Tongue (tissue), 2 donors: ENCODE results near the gene NECTIN2. TPM values are rescaled to one million over a fixed set of nuclear protein-coding genes. Genes with fewer than 3 reads are reported as not detected.
A peak's percentile ranks its signal among the peaks of the same experiment; 100 is the strongest.
"Not testable (repeated sequence)": the region's sequence is repeated elsewhere in the genome, so short reads cannot be mapped to it uniquely, and the experiment has no call there.

Source experiments
- DNase-seq: peaks from one replicate; pipeline ENCODE4 v3.0.0-alpha.2; 2015
- total RNA-seq: library from RNA; depleted of rRNA; stranded (reverse); fragments of >200 nt; gene quantifications from one replicate; pipeline ENCODE4 v1.2.3, GENCODE V29; 2014

Gene NECTIN2
- total RNA-seq, 1 donor from 2014 or later: 42.0 TPM

- no peak for DNase-seq
Measured at GRCh38 chr19:44817725-44818465, 28.2 kb upstream of the NECTIN2 start.

DNA sequence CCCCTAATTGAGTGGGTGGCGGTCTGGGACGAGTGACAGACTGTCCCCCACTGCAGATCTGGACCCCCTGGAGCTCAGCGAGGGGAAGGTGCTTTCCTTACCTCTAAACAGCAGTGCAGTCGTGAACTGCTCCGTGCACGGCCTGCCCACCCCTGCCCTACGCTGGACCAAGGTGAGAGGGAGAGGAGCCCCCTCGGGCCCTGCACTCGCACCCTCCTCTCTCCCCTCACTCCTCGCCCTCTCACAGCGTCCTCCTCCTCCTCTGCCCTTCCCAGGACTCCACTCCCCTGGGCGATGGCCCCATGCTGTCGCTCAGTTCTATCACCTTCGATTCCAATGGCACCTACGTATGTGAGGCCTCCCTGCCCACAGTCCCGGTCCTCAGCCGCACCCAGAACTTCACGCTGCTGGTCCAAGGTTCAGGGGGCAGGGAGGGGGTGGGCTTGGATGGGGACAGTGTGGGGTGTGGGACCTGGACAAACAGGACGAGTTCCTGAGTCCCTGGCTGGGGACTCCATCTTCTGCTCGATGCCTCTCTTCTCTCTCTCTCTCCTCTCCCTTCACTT, 27.5 kb upstream of the NECTIN2 start:
- no peak for DNase-seq

DNA sequence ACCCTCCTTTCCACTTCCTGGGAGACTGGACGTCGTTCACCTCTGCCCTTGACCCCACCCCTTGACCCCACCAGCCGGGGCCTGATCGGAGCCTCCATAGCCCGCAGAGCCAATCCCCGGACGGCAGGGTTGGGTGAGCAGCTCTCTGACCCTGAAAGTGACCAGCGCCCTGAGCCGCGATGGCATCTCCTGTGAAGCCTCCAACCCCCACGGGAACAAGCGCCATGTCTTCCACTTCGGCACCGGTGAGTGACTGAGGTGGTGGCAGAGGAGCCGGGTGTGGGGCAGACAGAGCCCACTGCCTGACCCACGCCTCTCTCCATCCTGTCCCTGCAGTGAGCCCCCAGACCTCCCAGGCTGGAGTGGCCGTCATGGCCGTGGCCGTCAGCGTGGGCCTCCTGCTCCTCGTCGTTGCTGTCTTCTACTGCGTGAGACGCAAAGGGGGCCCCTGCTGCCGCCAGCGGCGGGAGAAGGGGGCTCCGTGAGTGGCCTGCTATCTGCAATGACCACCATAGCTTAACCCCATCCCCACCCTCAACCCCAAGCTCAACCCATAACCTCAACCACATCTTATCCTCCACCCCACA, 26.8 kb upstream of the NECTIN2 start:
- no peak for DNase-seq

DNA sequence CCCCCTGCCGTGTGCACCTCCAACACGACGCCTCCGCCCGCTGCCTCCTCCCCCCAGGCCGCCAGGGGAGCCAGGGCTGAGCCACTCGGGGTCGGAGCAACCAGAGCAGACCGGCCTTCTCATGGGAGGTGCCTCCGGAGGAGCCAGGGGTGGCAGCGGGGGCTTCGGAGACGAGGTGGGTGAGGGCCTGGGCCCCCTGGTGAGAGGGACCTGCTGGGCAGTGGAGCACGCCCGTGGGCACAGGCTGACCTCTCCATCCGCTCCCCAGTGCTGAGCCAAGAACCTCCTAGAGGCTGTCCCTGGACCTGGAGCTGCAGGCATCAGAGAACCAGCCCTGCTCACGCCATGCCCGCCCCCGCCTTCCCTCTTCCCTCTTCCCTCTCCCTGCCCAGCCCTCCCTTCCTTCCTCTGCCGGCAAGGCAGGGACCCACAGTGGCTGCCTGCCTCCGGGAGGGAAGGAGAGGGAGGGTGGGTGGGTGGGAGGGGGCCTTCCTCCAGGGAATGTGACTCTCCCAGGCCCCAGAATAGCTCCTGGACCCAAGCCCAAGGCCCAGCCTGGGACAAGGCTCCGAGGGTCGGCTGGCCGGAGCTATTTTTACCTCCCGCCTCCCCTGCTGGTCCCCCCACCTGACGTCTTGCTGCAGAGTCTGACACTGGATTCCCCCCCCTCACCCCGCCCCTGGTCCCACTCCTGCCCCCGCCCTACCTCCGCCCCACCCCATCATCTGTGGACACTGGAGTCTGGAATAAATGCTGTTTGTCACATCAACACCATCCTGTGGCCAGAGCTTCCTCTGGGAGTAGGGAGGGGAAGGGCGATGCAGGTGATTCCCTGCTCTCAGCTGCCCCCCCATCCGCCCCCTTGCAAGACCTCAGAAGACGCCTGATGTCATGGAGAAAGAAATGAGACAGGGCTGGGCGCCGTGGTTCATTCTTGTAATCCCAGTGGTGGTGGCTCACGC, 25.2 kb upstream of the NECTIN2 start:
- peak; percentile 86 for DNase-seq

- no peak for DNase-seq
Measured at GRCh38 chr19:44822177-44822576, 23.9 kb upstream of the NECTIN2 start.

DNA sequence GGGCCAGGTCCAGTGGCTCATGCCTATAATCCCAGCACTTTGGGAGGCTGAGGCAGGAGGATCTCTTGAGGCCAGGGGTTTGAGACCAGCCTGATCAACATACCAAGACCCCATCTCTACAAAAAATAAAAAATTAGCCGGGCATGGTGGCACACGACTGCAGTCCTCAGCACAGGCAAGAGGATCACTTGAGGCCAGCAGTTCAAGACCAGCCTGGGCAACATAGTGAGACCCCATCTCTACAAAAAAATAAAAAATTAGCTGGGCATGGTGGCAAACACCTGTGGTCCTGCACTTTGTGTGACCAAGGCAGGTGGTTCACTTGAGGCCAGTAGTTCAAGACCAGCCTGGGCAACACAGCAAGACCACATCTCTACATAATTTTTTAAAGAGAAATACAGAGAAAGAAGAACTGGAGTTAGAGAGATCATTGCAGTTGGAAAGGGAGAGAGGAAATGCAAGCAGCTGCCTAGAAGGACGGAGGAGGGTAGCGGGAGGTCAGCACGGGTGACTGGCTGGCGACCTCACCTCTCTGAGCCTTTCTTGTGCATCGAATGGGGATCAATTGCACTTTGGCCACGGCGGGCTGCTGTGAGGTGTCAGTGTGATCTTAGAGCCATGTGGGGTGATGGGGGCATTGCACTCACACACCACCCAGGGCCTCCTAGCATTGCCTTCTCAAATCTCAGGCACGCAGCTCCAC, 23.3 kb upstream of the NECTIN2 start:
- DNase-seq: no peak

DNA sequence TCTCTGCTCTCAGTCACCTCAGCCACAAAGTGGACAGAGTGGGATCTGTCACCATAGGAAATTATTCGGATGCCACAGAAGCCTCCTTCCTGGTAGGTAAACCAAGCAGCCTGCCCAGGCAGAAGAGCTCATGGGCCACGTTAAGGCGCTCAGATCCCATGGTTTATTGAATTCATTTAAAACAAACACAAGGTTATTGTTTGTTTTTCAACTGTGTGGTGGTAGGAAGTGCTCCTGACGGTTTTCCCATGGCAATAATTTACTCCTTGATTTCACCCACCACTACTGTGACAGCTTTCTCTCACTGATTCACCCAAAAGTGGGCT, 22.8 kb upstream of the NECTIN2 start:
- DNase-seq: peak; percentile 14

- peak; percentile 14 for DNase-seq
Measured at GRCh38 chr19:44824761-44825160, 21.3 kb upstream of the NECTIN2 start.

DNA sequence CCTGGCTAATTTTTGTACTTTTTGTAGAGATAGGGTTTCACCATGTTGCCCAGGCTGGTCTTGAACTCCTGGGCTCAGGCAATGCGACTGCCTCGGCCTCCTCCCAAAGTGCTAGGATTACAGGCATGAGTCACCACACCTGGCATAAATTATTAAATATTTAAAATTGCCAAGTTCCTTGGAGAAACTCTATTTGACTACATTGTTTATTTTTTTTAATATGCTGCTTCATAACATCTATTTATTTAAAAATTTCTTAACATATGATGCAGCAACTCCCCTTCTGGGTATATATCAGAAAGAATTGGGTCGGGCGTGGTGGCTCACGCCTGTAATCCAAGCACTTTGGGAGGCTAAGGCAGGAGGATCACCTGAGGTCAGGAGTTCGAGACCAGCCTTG, 13.2 kb upstream of the NECTIN2 start:
- not testable (repeated sequence) for DNase-seq

GRCh38 chr19:44834399-44834798, 11.7 kb upstream of the NECTIN2 start:
- not testable (repeated sequence) for DNase-seq

DNA sequence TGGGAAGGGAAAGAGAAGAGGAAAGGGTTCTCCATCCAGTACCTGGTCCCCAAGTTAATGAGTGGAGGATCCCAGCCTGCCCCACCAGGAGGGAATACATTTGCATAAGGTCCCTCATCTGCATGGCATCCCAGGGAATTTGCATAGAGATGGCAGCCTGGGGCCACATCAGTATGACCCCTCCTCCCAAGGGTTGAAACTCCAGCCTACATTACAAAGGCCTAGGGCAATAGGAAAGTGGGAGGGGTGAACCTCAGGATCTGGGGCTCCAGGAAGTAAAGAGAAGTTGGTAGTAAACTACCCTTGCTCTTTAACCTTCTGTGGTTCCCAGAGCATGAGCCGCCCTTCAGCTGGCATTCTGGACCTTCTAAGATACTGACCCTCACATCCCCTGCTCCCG, 6.8 kb upstream of the NECTIN2 start:
- DNase-seq: no peak

- DNase-seq: no peak
Measured at GRCh38 chr19:44840811-44841210, 5.3 kb upstream of the NECTIN2 start.

DNA sequence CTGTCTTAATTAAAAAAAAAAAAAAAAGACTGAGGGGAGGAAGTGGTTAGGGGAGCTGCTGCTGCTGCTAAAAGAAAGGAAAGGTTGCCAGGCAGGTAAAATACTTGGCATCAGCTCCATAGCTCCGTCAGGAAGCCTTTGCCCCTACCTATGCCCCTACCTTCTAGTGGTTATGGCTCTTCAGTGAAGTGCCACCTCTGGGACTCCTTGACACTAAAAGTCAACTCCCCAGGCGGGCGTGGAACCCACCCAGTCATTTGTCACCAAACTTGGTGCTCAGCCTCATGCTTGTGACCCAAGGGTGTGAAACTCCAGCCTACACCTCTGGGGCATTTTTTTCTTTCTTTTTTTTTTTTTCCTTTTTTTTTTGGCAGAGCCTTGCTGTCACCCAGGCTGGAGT, 4.9 kb upstream of the NECTIN2 start:
- no peak for DNase-seq

GRCh38 chr19:44845286-44845611, 848 bp upstream of the NECTIN2 start:
- no peak for DNase-seq

DNA sequence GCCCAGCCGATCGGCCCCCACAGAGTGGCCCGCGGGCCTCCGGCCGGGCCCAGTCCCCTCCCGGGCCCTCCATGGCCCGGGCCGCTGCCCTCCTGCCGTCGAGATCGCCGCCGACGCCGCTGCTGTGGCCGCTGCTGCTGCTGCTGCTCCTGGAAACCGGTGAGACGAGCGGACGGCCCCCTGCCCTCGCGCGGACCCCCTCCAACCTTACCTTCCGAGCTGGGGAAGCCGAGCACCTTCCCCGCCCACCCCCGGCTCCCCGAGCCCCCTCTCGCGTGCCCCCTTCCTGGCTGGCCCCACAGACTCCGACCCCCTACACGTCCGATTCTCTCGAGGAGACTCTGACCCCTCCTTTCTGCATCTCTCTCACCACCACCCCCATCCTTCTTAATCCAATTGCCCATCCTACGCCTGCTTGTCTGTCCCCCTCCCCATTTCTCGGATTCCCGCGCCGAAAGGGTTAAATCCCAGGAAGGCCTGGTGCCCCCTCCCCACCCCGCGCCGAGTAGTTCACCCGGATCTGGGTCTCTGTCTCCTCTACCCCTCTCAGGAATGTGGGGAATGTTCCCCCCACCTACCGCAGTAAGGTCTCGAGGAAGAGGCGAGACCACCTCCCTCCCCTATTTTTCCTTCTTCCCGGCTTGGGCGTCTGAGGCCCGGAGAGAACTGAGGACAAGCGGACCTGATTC, 502 bp downstream of the NECTIN2 start:
- DNase-seq: peak; percentile 65

- DNase-seq: peak; percentile 76
Measured at GRCh38 chr19:44847144-44848035, 1.3 kb downstream of the NECTIN2 start.

- DNase-seq: peak; percentile 53
Measured at GRCh38 chr19:44848036-44848811, 2.1 kb downstream of the NECTIN2 start.

DNA sequence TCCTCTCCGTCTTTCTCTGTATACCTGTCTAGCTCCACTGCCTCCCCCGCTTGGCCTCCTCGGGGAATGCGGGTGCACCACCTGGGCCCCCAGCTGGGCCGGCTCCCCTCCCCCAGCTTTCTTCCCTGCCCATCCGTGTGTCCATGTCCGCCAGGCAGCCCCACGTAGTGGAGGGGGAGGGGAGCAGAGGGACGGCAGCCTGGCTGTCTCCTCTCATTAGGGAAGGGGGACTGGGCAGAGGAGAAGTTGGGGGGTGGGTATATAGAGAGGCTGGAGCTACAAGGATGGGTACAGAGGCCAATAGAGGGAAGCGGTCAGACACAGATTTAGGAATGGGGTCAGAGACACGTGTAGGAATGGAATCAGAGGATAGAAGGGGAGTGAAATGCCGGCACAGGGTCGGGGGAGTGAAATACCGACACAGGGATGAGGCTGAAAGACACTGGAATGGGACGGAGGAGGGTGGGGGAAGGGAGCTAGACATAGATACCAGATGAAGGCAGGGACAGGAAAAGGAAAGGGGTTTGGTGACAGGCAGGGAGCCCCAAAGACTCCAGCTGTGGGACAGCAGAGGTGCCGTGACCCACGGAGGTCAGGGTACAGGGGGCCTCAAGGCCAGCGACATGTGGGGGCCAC, 2.8 kb downstream of the NECTIN2 start:
- peak; percentile 36 for DNase-seq

- no peak for DNase-seq
Measured at GRCh38 chr19:44850641-44851109, 4.6 kb downstream of the NECTIN2 start.
